GM21576 (cell line): Measurements from ENCODE around the gene ZNF605.
A peak's percentile ranks its signal among the peaks of the same experiment; 100 is the strongest.
"Not testable (repeated sequence)": the region's sequence is repeated elsewhere in the genome, so short reads cannot be mapped to it uniquely, and the experiment has no call there.

Source experiments
- ATAC-seq: cut with Tn5 transposase; IDR thresholded peaks from one replicate; pipeline ENCODE4 v1.9.1; 2021; ENCODE audit warnings: mild to moderate bottlenecking, moderate library complexity; ENCODE audit not compliant: unreplicated experiment

Gene ZNF605

GRCh38 chr12:132949936-132950837 is 5.9 kb downstream of the ZNF605 start:
- no peak for ATAC-seq

DNA sequence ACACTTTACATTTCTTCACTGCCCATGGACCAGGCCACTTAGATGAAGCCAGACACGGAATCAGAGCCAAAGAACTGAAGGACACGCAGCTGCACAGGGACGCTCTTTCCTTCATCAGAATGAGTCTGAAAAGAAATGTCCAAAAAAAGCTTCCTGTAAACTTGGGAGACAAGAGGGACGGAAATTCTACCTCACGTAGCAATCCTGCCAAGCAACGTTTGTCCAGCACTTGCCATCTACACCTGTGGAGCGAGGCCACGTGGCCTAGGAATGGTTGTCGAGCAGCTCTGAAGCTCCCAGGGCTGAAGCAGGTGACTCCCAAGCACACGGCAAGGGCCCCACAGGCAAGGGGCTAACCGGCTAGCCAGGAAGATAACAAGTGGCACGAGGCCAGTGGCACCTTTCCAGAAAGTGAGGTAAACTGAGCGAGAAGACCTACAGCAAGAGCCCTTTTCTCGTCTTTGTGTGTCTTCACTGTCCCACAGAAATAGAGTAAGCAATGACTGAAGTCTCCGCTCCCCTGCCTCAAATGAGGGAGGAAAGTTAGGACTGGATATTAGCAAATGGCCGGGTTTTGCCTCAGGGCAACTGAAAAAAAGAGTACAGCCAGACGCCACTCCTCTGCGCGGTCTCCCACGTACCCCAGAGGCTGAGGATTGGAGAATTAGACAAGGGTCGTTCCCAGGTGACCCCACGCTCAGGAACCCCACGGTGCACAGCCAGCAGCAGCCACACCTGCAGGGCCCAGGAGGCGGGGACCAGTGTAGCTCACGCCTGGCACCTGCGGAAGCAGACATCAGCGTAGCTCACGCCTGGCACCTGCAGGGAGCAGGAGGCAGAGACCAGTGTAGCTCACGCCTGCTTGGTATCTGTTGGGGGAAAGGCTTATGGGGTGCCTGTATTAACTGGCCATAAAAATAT is 7.7 kb downstream of the ZNF605 start:
- no peak for ATAC-seq

DNA sequence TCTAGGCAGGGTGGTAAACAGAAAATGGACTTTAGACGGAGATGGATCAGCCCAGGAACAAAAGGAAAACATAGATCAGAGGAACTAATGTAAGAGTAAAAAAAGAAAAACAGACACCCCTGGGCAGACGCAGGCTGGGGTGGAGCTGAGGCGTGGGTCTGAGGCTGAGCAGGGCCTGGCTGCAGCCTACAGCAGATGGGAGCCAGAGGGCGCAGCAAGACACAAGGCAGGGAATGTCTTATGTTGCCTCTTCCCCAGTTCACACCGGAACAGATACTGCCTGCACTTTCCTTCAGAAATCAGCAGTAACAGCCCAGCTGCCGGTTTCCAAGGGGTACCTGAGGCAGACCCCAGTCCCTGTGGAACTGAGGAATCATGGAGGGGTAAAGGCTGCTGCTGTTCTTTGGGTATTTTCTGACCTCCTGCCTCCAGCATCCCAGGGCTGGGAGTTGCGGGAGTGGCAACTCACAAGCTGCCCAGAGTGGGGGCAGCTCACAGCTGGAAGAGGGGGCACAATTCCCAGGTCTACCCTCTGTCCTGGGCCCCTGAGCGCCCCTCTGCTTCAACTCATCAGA is 9.8 kb downstream of the ZNF605 start:
- no peak for ATAC-seq

DNA sequence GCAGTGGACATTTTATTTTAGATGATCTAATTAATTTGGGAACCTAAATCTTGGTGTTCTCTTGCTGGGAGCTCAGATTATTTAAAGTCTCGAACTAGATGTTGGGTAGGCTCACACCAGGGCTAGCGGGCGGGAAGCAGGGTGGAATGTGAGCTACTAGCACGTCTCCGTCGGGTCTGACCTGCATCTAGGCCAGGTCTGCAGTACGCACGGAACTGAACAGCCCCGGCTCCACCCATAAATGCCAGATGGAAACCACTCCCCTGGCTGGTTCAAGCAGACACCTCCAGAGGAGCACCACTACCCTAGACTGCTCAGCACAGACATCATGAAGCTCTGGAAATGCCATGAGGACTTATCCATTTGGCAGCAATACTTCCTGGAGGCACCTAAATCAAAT is 10.3 kb downstream of the ZNF605 start:
- no peak for ATAC-seq

DNA sequence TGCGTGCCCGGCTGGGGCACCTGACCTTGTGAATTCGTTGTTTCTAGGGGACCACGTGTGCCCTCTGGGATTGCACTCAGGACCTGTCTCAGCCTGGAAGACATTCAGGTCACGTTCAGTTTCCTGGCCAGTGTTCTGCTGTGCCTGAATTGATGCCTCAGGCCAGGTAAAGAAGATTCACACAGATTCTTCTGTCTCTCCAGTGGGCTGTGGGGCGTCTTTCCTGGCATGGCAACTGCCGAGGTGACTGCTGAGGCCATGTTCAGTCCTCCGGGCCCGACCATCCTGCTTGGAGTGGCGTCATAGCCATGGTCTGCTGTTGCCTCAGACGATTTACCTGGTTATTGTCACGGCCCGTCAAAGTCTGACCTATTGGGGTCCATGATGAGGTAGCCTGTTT is 13.5 kb downstream of the ZNF605 start:
- ATAC-seq: no peak

DNA sequence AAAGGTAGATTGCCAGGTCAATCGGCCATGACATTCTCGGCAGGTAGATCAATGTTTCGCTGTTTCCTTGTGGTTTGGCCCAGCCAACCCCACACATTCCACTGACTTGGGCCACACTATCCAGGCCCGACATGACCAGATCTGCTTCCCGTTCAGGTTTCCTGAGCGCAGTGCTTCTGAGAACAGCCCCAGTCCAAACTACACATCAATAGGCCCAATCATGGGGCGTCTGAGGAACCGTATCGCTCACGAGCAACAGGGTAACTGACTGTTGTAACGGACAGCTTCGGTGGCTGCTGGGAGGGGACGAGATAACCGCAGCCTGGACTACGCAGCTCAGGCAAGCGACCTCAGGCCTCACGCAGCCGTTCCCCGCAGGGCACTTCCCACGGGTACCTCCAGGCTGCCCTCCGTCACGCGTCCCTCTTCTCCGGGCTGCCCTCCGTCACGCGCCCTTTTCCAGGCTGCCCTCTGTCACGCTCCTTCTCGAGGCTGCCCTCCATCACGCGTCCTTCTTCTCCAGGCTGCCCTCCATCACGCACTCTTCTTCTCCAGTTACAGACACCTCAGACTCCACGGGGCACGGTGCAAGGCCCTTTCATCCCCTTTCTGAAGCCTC is 14.7 kb downstream of the ZNF605 start:
- no peak for ATAC-seq

DNA sequence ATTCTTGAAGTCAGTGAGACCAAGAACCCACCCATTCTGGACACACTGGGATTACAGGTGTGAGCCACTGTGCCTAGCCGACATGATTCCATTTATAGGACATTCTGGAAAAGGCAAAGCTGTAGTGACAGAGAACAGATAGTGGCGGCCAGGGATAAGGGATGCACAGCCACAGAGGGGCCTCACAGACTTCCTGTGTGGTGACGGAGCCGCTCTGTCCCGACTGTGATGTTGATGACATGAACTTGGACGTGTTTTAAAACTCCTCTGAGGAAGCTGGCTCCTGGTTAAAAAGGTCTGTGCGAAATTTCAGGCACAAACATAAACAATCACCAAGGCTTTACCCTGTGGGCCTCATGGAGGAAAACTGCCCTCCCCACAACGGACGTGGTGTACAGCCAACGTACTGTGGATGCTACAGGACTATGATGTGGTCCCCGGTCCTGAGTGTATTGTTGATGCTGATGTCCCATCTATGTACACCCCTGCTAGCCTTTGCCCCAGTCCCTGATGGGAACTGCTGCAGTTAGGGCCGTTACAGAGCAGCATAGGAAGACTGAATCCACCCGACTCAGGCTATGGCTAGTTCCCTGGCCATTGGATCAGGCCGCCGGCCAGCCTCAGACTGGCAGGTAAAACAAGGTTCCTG is 15.9 kb downstream of the ZNF605 start:
- ATAC-seq: no peak

DNA sequence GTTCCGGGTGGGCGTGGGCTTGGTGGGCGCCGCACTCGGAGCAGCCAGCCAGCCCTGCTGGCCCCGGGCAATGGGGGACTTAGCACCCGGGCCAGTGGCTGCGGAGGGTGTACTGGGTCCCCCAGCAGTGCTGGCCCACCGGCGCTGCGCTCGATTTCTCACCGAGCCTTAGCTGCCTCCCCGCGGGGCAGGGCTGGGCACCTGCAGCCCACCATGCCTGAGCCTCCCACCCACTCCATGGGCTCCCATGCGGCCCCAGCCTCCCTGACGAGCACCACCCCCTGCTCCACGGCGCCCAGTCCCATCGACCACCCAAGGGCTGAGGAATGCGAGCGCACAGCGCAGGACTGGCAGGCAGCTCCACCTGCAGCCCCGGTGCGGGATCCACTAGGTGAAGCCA is 17.3 kb downstream of the ZNF605 start:
- not testable (repeated sequence) for ATAC-seq

- ATAC-seq: no peak
These were observed 18.6 kb downstream of the ZNF605 start for GRCh38 chr12:132937476-132937875.

DNA sequence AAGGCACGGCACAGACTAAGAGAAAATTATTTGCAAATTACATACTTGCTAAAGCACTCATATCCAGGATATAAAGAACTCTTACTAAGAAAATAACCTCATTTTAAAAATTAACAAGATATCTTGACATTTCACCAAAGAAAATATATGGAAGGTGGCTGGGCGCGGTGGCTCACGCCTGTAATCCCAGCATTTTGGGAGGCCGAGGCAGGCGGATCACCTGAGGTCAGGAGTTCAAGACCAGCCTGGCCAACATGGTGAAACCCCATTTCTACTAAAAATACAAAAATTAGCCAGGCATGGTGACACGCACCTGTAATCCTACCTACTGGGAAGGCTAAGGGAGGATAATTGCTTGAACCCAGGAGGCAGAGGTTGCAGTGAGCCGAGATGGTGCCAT is 19.2 kb downstream of the ZNF605 start:
- ATAC-seq: not testable (repeated sequence)

DNA sequence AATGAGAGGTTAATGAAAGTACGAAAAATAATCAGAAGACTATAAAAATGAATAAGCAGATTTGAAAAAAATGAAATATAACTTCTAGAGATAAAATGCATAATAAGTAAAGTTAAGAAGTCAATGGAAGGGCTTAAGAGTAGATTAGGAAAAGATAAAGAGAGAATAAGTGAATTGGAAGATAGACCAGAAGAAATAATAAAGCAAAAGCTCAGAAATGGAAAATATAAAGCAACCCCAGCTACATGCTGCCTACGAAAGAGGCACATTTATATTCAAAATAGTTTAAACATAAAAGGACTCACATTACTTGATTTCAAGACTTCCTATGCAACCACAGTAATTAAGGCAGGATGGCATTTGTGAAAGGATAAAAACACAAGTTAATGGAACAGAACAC is 19.9 kb downstream of the ZNF605 start:
- ATAC-seq: no peak

DNA sequence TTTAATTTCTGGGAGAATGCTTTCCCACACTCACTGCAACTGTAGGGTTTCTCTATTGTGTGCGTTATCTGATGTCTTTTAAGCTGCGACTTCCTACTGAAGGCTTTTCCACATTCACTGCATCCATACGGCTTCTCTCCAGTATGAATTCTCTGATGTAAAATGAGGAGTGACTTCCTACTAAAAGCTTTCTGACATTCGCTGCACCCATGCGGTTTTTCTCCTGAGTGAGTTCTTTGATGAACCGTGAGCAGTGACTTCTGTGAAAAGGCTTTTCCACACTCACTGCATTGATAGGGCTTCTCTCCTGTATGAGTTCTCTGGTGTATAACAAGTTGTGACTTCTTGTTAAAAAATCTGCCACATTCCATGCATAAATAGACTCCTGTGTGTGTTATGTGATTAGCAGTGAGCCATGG is 29.7 kb downstream of the ZNF605 start:
- no peak for ATAC-seq

DNA sequence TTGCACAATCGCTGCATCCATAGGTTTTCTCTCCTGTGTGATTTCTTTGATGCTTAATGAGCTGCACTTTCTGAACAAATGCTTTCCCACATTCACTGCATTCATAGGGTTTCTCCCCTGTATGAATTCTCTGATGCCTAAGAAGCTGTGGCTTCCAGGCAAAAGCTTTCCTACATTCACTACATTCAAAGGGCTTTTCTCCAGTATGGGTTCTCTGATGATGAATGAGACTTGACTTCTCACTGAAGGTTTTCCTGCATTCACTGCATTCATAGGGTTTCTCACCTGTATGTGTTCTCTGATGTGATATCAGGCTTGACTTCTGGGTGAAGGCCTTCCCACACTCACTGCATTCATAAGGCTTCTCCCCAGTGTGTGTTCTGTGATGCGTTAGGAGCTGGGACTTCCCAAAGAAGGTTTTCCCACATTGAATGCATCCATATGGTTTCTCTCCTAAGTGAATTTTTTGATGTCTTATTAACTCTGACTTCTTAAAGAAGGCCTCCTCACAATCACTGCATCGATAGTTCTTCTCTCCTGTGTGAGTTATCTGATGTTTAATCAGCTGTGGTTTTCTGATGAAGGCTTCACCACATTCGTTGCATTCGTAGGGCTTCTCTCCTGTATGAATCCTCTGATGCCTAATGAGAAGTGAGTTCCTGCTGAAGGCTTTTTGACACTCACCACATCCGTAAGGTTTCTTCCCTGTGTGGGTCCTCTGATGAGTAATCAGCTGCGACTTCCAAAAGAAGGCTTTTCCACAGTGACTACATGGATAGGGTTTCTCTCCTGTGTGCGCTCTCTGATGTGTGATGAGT is 30.3 kb downstream of the ZNF605 start:
- ATAC-seq: no peak

DNA sequence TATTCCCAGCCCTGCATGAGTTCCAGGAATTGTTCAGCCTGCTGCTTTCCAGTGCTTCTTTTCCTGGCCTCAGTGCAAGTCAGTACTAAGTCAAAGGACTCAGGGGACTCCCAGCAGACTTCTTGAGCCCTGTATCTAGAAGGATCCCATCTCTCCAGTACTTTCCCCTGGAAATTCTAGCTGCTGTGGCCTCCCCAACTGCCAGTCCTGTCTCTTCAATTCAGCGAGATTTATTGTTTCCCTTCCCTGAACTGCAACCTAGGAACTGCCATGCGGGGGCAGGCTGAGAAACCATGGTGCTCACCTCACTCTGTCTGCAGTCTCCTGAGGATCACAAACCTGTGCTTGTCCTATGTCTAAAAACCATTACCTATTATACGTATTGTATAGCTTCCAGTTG is 31.8 kb downstream of the ZNF605 start:
- ATAC-seq: no peak

DNA sequence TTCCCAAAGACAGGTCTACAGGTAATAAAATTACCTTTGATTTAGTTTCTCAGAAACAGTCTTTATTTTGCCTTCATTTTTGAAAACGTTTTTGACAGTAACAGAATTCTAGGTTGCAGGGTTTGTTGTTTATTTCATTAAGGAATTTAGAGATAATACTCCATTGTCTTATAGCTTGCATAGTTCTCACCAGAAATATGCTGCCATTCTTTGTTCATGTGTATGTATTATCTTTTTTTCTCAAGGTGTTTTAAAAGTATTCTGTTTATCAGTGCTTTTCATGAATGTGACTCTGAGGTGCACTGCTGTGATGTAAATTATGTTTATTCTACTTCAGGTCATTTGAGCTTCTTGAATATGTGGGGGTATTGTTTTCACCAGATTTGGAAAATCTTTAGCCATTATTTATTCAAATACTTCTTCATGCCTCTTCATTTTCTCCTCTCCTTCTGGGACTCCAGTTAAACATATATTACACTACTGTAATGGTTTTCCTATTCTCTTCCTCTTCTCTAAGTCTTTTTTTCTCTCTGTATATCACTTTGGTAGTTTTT is 32.7 kb downstream of the ZNF605 start:
- no peak for ATAC-seq

GRCh38 chr12:132922676-132923075 is 33.4 kb downstream of the ZNF605 start:
- no peak for ATAC-seq

- no peak for ATAC-seq
These were observed 34.4 kb downstream of the ZNF605 start for GRCh38 chr12:132921685-132922084.

DNA sequence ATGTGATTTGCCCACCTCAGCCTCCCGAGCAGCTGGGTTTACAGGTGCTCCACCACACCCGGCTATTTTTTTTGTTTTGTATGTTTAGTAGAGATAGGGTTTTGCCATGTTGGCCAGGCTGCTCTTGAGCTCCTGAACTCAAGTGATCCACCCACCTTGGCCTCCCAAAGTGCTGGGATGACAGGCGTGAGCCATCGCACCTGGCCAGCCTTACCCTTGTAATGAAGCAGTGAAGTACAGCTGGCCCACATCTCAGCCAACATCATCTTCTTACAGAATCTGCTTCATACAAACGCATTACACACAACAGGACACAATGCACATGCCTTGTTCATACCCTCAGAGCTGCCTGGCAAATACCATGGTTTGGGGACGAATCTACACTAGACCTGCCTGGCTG is 37.4 kb downstream of the ZNF605 start:
- ATAC-seq: no peak

- peak; percentile 11 for ATAC-seq
These were observed 47.1 kb downstream of the ZNF605 start for GRCh38 chr12:132909030-132909368.
